Left kidney (tissue), 2 donors: ENCODE results near the gene REG1A. TPM values are rescaled to one million over a fixed set of nuclear protein-coding genes. Genes with fewer than 3 reads are reported as not detected.

Source experiments
- DNase-seq: peaks from one replicate; pipeline ENCODE4 v3.0.0-alpha.2; 2013
- polyA plus RNA-seq: library from polyadenylated mRNA; unstranded; fragments of 120-200 nt; gene quantifications from one replicate; pipeline ENCODE4 v1.2.1, GENCODE V29; 2013; ENCODE audit not compliant: insufficient read length

REG1A gene
- polyA plus RNA-seq, 1 donor, result not detected

DNA sequence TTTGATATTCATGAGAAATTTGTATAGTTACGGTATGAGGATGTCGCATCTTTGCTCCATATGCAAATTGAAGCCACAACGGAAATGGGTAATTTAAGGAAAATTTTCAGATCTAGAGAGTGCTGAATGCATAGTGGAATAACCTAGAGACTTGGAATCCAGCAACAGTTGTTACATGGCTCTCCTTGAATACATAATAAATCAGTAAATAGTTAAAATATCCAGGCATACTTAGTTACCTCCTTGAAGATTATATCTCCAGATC is 5.4 kb downstream of the REG1A start:
- DNase-seq, result no peak

DNA sequence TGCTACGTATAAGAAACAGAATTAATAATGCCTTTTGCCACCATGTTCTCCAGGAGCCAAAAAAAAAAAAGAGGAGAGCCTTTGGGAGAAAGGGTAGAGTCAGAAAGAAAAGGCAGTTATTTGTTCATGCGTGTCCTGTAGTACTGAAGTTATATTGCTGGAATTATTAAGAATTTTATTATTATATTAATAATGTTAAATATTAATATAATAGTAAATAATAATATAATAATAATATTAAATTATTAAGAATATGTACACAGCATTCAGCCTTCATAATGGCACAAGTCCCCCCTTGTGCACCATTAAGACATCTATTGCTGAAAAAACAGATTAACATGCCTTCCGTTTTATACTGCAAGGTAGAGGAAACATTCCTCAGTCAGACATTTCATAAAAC is 8.1 kb downstream of the REG1A start:
- no peak for DNase-seq

DNA sequence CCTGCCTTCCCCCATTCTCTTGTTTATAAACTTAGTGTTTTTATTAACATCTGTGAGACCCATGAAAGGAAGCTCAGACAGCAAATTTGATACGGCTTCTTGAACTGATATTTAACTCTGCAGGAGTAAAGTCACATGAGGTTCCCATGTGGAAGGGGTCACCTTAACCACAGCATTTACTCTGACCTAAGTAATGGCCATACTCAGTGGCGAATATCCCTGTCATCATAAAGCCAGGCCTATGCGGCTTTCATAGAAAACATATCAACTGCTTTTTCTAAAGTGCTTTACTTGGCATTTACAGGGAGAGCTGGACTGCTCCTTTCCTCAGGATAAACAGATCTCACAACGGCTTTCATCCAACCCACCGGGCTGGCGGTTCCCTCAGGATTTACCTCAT is 9.0 kb downstream of the REG1A start:
- no peak for DNase-seq

DNA sequence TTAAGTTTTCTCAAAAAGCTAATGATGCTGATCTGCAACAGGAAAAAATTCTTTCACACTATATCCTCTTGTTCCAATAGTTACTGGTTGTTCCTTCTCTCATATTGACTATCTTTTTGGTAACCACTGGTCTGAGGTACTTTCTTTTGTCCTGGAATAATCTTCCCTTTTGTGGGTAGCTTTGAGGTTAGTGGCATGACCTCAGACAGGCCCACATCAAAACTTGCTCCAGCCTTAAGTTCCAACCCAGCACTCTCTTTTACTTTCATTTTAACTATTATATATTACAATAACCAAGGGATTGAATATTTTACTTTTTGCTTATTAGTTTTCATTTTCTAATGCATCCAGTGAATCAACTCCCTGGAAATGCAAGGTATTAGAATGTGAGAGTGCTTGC is 9.5 kb downstream of the REG1A start:
- DNase-seq, result no peak

DNA sequence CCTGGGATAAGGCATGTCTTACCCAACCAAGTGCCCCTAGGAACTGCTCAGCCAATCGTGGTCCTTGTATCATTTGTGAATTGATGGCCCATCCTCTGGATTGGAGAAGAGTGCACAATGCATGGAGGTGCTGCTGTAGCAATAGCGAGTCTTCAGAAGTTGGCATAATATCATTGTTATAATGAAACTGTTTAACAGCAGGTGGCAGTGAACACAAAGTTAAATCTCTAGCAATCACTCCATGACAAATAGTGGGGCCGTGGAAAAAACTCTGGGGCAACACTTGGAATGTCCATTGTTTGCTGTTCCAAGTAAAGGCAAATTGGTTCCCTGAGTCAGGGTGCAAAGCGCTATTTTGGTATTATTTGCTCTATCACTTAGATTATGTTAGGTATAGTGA is 11.4 kb downstream of the REG1A start:
- DNase-seq, result no peak

DNA sequence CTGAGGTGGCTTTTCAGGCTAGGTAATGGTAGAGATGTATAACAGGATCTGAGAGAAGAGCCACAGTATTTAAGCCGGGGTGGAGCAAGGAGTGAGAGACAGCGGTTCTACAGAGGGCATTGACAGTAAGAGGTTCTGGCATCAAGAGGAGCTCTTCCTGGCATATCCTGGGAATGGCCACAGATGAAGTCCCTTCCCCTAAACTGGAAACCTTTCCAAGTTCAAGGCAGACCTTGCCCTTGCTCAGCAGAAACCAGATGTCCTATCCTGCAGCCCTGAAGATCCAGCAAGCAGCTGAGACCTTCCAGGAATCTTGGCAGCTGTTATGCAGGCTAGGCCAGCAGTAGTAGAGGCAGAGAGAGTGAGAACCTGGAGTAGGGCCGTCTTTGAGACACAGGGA is 18.1 kb downstream of the REG1A start:
- no peak for DNase-seq

DNA sequence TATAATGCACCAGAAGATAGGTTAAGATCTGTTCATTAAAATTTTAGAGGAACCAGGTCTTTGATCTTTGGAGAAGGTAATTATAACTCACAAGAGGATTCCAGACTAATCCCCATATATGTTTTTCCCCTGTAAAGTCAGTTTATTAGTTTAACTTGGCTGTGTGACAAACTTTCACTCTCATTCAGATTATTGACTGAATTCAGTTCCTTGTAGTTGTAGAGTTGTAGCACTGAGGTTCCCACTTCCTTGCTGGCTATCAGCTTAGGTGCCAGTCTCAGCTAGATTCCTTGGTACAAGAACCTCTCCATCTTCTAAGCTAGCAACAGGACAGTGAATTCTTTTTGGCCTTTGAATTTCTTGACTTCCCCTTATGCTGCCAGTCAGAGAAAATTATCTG is 19.1 kb downstream of the REG1A start:
- no peak for DNase-seq

DNA sequence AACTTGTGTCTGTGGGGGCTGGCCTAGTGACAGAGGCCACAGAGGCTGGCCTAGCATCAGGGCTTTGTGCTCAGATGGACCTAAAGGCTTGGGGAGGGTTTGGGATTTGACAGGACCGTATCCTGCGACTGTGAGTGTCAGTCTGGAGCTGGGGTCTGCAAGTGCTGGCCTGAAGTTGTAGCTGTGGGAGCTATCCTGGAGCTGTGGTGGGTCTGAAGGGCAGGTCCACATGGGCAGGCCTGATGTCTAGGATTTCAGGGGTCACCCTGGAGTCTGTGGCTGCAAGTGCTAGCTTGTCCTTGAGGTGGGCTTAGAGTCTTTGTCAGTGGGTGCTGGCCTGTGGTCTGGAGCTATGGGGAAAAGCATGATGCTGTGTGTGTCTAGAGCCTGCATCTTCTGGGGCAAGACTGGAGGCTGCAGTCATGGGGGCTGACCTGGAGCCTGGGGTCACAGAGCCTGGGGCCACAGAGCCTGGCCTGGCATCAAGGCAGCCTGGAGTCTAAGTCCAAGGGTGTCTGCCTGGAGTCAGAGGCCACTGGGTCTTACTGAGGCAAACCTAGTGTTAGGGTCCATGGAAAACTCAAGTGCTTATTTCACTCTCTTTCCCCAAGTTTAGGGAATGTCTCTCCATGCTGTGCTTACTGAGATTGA is 35.7 kb downstream of the REG1A start:
- no peak for DNase-seq

DNA sequence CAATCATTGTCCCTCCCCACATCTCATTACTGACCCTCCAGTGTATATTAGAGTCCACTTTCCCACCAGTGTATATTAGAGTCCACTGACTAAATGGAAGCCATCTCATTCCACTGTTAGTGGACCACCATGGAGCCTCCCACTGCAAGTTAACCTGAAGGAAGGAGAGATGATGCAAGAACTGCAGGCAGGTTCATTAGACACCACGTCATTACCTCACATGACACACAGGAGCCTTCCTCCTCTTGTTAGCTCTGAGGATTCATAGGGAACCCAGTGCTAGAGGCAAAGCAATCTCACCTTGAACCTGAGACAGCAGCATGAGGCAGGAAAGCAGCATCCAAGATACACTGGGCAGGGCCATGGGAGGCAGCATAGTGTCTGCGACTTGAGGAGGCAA is 38.7 kb downstream of the REG1A start:
- no peak for DNase-seq

DNA sequence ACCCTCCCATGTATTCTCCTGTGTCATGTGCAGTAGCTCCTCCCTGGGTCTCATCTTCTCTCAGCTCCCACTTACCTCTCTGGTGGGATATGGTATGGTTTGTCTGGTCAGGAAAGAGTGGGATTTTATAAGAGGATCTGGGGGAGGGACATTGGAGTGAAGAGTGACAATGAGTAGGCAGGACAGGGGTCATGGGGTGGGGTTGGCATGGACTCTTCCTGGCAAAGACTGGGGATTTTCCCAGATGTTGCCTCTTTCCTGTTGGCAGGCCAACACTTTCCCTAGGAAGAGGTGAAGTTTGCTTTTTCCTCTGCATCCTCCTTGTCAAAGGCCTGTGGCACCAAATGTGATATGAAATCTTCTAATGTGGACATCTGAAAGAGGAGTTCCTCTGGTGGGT is 39.4 kb downstream of the REG1A start, which contains the start of gene REG3A:
REG3A (minus strand) TSS at position 101 of the 400 bp plus-strand sequence. CDS start 348 bp downstream, outside the sequence.
- no peak for DNase-seq

DNA sequence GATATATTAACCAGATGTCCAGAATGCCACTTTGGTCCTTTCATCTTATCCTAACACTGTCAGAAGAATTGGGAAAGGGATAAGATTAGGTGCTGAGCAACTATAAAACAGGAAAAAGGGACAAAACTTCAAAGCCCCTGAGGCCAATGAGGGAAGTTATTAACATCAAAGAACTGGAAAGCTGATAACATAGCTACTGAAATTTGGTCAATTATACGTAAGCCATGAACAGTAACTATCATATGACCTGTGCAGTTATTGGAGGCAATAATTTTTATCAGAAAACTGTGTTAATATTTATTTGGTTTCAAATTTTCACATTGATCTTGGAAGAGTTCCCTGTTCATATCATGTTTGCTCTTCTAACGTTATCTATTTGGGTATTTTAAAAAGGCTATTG is 41.8 kb downstream of the REG1A start:
- DNase-seq, result no peak

DNA sequence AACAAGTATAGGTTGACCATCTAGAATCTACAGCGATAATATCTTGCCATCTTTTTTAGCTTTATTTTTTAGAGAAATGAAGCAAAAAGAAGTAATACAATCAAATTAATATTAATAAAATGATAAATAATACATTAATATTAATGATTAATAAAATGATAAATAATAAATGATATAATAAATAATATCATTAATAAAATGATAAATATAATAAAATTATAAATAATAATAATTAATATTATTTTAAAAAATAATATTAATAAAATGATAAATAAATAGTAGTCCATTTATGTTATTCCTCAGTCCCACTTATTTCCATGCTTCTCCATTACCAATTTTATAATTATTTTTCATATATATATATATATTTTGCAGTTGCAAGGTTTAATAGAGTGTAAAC is 42.5 kb downstream of the REG1A start:
- DNase-seq, result no peak

DNA sequence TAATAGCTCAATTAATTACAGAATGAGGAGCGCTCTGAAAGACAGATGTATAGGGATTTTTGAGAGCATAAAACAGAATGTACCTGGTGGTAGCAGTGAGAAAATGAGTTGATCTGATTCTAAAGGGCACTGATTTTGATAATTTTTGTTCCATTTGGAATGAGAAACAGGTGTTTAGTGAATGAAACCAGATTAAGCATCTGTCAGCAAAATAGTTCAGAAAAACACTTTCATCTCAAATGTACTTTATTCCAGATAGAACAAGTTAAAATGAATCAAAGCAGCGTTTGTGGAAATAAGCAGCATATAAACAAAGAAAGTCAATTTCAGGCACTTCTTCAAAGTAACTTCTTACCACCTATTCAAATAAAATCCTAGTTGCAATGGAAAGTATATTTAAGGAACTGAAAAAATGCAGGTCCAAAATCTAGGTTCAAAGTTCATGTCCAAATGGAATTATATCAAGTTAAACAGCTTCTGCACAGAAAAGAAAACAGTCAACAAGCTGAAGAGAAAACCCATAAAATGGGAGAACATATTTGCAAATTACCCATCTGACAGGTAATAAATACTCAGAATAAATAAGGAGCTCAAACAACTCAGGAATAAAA is 51.2 kb downstream of the REG1A start:
- no peak for DNase-seq

Other genes with a start within 250 kb of the REG1A start
- gene REG3G, start 94.8 kb upstream of the REG1A start, polyA plus RNA-seq, result not detected
- gene REG1B, start 32.5 kb upstream of the REG1A start, polyA plus RNA-seq, result not detected
- gene REG3A, start 39.3 kb downstream of the REG1A start, polyA plus RNA-seq, result not detected